AG04450 (cell line): Measurements from ENCODE around the gene CYP4V2. TPM values are rescaled to one million over a fixed set of nuclear protein-coding genes. Genes with fewer than 3 reads are reported as not detected.

ENCODE experiments used
- CTCF ChIA-PET: fragments of 300-600, 350-600 bp; formaldehyde crosslinking; extraction: SDS; loops from one replicate; lab custom pipeline; 2022; ENCODE audit warnings: antibody characterized with exemption, inconsistent platforms; lab: Charles Lee
- POLR2A ChIA-PET: fragments of 350-600 bp; formaldehyde crosslinking; extraction: SDS; loops from one replicate; lab custom pipeline; 2021; ENCODE audit warnings: antibody characterized with exemption, inconsistent platforms; lab: Yijun Ruan, JAX
- DNase-seq: peaks from one replicate; pipeline ENCODE4 v3.0.0-alpha.2; 2011; ENCODE audit warnings: low read depth, low spot score
- H3K27ac ChIP-seq: one replicate; pipeline ENCODE4 v1.5.1; 2012; ENCODE audit warnings: low read depth, low read length, control low read depth
- H3K27me3 ChIP-seq: one replicate; pipeline ENCODE4 v1.6.0; 2012; ENCODE audit warnings: low read length; ENCODE audit not compliant: control insufficient read depth, insufficient read depth
- H3K4me3 ChIP-seq: 2 replicates; pipeline ENCODE4 v1.5.1; 2011; ENCODE audit warnings: mild to moderate bottlenecking, low read depth, low read length, control low read depth
- H3K9me3 ChIP-seq: 2 replicates; pipeline ENCODE4 v1.5.1; 2012; ENCODE audit warnings: low read length; ENCODE audit not compliant: control insufficient read depth, insufficient read depth
- CTCF ChIP-seq: IDR thresholded peaks from 2 replicates; pipeline ENCODE4 v1.5.1; 2011; ENCODE audit warnings: low read depth, low read length, control low read depth, inconsistent platforms
- polyA plus RNA-seq: library from polyadenylated mRNA; depleted of rRNA; stranded (reverse); fragments of >200 nt; gene quantifications from 2 replicates; pipeline ENCODE4 v1.2.3, GENCODE V29; 2011

Gene CYP4V2
- polyA plus RNA-seq, 1 experiment = 4.8 TPM

GRCh38 chr4:186217733-186218293 lies 26.4 kb downstream of the CYP4V2 start:
- Histone ChIP-seq H3K27ac (no peak overlapping the region), H3K27me3 (no peaks in the 10 kb centered on the region), H3K9me3 (no peaks in the 10 kb centered on the region), H3K4me3 (no peak overlapping the region)
- ChIA-PET CTCF (interaction anchor here (1.0 kb wide), 1 partner anchor 180 kb away, joined by 4 read pairs; no protein-coding TSS in a partner anchor), POLR2A (no interaction called here)
- no peak for DNase-seq
- TF ChIP-seq CTCF = no peak

- no peak for TF ChIP-seq CTCF
- Histone ChIP-seq H3K27me3 (no peaks in the 10 kb centered on the region), H3K27ac (no peak overlapping the region), H3K9me3 (no peaks in the 10 kb centered on the region), H3K4me3 (no peak overlapping the region)
- DNase-seq = no peak
- ChIA-PET POLR2A (no interaction called here), CTCF (no interaction called here)
Observed at GRCh38 chr4:186221624-186222023, 30.3 kb downstream of the CYP4V2 start.

- H3K27me3 ChIP-seq = no peaks in the 10 kb centered on the region
- H3K27ac ChIP-seq = no peak overlapping the region
- POLR2A ChIA-PET = no interaction called here
- TF ChIP-seq CTCF = no peak
- CTCF ChIA-PET = interaction anchor here (0.6 to 1.0 kb wide), 2 partner anchors 158 to 361 kb away, joined by 3 to 4 read pairs; no protein-coding TSS in a partner anchor
- H3K4me3 ChIP-seq = no peak overlapping the region
- H3K9me3 ChIP-seq = no peaks in the 10 kb centered on the region
- no peak for DNase-seq
Observed at GRCh38 chr4:186225848-186226247, 34.5 kb downstream of the CYP4V2 start.

GRCh38 chr4:186226521-186227189 lies 35.3 kb downstream of the CYP4V2 start:
- Histone ChIP-seq H3K27me3 (no peaks in the 10 kb centered on the region), H3K27ac (no peak overlapping the region), H3K9me3 (no peaks in the 10 kb centered on the region), H3K4me3 (no peak overlapping the region)
- ChIA-PET POLR2A (no interaction called here), CTCF (no interaction called here)
- TF ChIP-seq CTCF = no peak
- no peak for DNase-seq

GRCh38 chr4:186227221-186227620 lies 35.9 kb downstream of the CYP4V2 start, which contains the start of gene KLKB1:
TSS of gene KLKB1 (plus strand) at chr4:186227507. CDS start at chr4:186228196, 689 bp downstream.
- no peak within 1 kb of the TSS for H3K27ac ChIP-seq
- no peaks in the 10 kb centered on the region for H3K9me3 ChIP-seq
- CTCF ChIA-PET = no interaction called here
- no peak for TF ChIP-seq CTCF
- H3K4me3 ChIP-seq = no peak within 1 kb of the TSS
- DNase-seq = no peak
- H3K27me3 ChIP-seq = no peaks in the 10 kb centered on the region
- POLR2A ChIA-PET = no interaction called here
